ENCODE results near the gene EPHA10. TPM values are rescaled to one million over a fixed set of nuclear protein-coding genes. Genes with fewer than 3 reads are reported as not detected.

The EPHA10 gene
- total RNA-seq, 1 donor from 2014 or later, result 0.53 TPM

GRCh38 chr1:37708471-37708870 lies 56.4 kb downstream of the EPHA10 start:
- no peak for TF ChIP-seq CTCF (IDR thresholded peaks at IDR 0.05)
- DNase-seq, result no peak
- no peaks in the 10 kb centered on the region for H3K4me1 ChIP-seq
- H3K36me3 ChIP-seq, result no peaks in the 10 kb centered on the region
- H3K9me3 ChIP-seq, result no peaks in the 10 kb centered on the region
- no peak for ATAC-seq
- intact Hi-C loops (cut with DNase I), result no loop called here
- no peak overlapping the region for H3K4me3 ChIP-seq
- no peaks in the 10 kb centered on the region for H3K27me3 ChIP-seq (ENCODE audit: low read depth)
- no peak overlapping the region for H3K27ac ChIP-seq

- ATAC-seq (no peak), DNase-seq (no peak)
- intact Hi-C loops (cut with DNase I), result no loop called here
- Histone ChIP-seq H3K4me3 (no peak overlapping the region), H3K27me3 (ENCODE audit: low read depth) (no peaks in the 10 kb centered on the region), H3K9me3 (no peaks in the 10 kb centered on the region), H3K4me1 (no peaks in the 10 kb centered on the region), H3K36me3 (no peaks in the 10 kb centered on the region), H3K27ac (no peak overlapping the region)
- no peak for TF ChIP-seq CTCF (IDR thresholded peaks at IDR 0.05)
Measured at GRCh38 chr1:37705399-37705798, 59.5 kb downstream of the EPHA10 start.

DNA sequence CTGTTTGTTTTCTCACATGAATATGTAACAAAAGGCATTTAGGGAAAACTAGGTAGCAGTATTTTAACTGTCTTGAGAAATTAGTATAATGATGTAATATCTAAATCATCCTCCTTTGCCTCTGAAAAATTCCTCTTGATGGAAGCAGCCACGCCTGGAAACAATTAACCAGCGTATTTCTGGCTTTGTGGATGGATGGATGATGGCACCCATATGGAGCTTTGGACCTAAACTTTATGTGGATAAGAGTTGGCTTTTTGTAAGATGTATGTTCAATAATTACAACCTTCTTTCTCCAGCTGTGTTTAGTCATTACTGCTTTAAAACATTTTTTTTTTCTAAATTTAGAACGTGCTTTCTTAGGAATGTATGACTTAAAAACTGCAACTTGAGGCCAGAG lies 60.0 kb downstream of the EPHA10 start:
- no peaks in the 10 kb centered on the region for H3K36me3 ChIP-seq

DNA sequence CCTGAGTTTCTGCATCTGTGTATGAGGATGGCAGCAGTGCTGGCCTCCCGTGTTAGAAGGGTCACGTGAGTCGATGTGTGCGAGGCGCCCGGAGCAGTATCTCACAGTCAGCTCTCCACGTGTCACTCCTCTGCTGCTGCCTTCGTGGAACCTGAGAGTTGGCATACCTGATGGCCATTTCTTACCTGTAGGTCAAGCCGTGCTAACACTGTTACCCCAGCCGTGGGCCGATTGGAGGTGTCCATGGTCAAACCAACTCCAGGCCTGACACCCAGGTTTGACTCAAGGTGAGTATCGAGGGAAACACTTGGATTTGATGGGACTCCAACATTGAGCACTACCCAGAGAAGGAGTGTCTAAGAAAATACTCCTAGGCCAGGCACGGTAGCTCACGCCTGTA lies 61.9 kb downstream of the EPHA10 start:
- H3K9me3 ChIP-seq, result no peaks in the 10 kb centered on the region
- TF ChIP-seq CTCF (IDR thresholded peaks at IDR 0.05), result no peak
- intact Hi-C loops (cut with DNase I), result no loop called here

More for the DNA sequence above, 60.0 kb downstream of the EPHA10 start:
- Histone ChIP-seq H3K4me1 (no peaks in the 10 kb centered on the region), H3K4me3 (no peak overlapping the region), H3K27me3 (ENCODE audit: low read depth) (no peaks in the 10 kb centered on the region), H3K27ac (no peak overlapping the region), H3K9me3 (no peaks in the 10 kb centered on the region)
- intact Hi-C loops (cut with DNase I), result no loop called here
- TF ChIP-seq CTCF (IDR thresholded peaks at IDR 0.05), result no peak
- DNase-seq (no peak), ATAC-seq (no peak)

GRCh38 chr1:37701051-37701450 lies 63.9 kb downstream of the EPHA10 start:
- Histone ChIP-seq H3K36me3 (no peaks in the 10 kb centered on the region), H3K9me3 (no peaks in the 10 kb centered on the region), H3K4me1 (no peaks in the 10 kb centered on the region), H3K27ac (no peak overlapping the region), H3K27me3 (ENCODE audit: low read depth) (no peaks in the 10 kb centered on the region), H3K4me3 (no peak overlapping the region)
- DNase-seq, result no peak
- no peak for ATAC-seq
- no peak for TF ChIP-seq CTCF (IDR thresholded peaks at IDR 0.05)
- intact Hi-C loops (cut with DNase I), result no loop called here

More for the DNA sequence above, 61.9 kb downstream of the EPHA10 start:
- no peaks in the 10 kb centered on the region for H3K27me3 ChIP-seq (ENCODE audit: low read depth)
- no peak overlapping the region for H3K4me3 ChIP-seq
- no peaks in the 10 kb centered on the region for H3K4me1 ChIP-seq
- no peaks in the 10 kb centered on the region for H3K36me3 ChIP-seq
- DNase-seq (no peak), ATAC-seq (no peak)
- no peak overlapping the region for H3K27ac ChIP-seq

DNA sequence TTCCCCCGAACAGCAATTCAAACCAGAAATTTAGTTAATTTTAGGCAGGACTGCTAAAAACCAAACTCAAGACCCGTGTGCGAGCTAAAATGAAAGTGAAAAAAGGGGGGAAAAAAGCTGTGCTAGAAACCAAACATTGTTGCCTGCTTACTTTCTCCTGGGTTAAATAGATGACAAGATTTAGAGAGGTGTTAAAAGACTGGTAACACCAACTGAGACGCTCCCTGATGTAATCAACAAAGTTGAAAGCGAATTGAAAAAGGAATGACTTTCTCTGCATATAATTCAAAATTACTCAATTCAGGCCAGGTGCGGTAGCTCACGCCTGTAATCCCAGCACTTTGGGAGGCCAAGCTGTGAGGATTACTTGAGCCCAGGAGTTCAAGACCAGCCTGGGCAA lies 65.8 kb downstream of the EPHA10 start:
- no peak for ATAC-seq
- TF ChIP-seq CTCF (IDR thresholded peaks at IDR 0.05), result no peak

More for the DNA sequence above, 65.8 kb downstream of the EPHA10 start:
- DNase-seq, result no peak
- no peaks in the 10 kb centered on the region for H3K9me3 ChIP-seq
- H3K27ac ChIP-seq, result no peak overlapping the region
- no peaks in the 10 kb centered on the region for H3K36me3 ChIP-seq
- H3K27me3 ChIP-seq (ENCODE audit: low read depth), result no peaks in the 10 kb centered on the region
- no peak overlapping the region for H3K4me3 ChIP-seq
- H3K4me1 ChIP-seq, result no peaks in the 10 kb centered on the region
- intact Hi-C loops (cut with DNase I), result no loop called here

Data from lower lobe of right lung (tissue), 2 donors.